Activated CD4-positive, alpha-beta memory T cell treated with anti-CD3 and anti-CD28 coated beads, Interleukin-2, amount 10 ng/mL, durations not matched to agents 7 days and 5 days (primary cell): Measurements from ENCODE around the gene JAZF1. TPM values are rescaled to one million over a fixed set of nuclear protein-coding genes. Genes with fewer than 3 reads are reported as not detected.
A peak's percentile ranks its signal among the peaks of the same experiment; 100 is the strongest.

Experiments used
- CTCF ChIA-PET: fragments of 350-600 bp; sonication (Branson Sonifier 250); formaldehyde crosslinking; loops from one replicate; lab custom pipeline; 2021; ENCODE audit warnings: antibody characterized with exemption, inconsistent platforms; lab: Charles Lee
- POLR2A ChIA-PET: fragments of 350-600 bp; sonication (Branson Sonifier 250); formaldehyde crosslinking; loops from one replicate; lab custom pipeline; 2021; ENCODE audit warnings: antibody characterized with exemption; lab: Charles Lee
- DNase-seq: peaks from one replicate; pipeline ENCODE4 v3.0.0-alpha.2; 2020
- H3K27ac Mint-ChIP-seq: one replicate; pipeline ENCODE4 v1.8.0; 2021; ENCODE audit warnings: mild to moderate bottlenecking, mixed read lengths
- H3K27me3 Mint-ChIP-seq: one replicate; pipeline ENCODE4 v1.8.0; 2021; ENCODE audit warnings: mixed read lengths
- H3K36me3 Mint-ChIP-seq: one replicate; pipeline ENCODE4 v1.8.0; 2021; ENCODE audit warnings: low read depth, mixed read lengths
- H3K4me1 Mint-ChIP-seq: one replicate; pipeline ENCODE4 v1.8.0; 2021; ENCODE audit warnings: mixed read lengths
- H3K4me3 Mint-ChIP-seq: one replicate; pipeline ENCODE4 v1.8.0; 2021; ENCODE audit warnings: mild to moderate bottlenecking, mixed read lengths
- H3K9me3 Mint-ChIP-seq: one replicate; pipeline ENCODE4 v1.8.0; 2021; ENCODE audit warnings: mixed read lengths
- total RNA-seq, 2 experiments: library from RNA; stranded (reverse); gene quantifications; one replicate each; pipeline ENCODE4 v1.2.3, GENCODE V29; 2021

Gene JAZF1
- total RNA-seq, 2 experiments from 2014 or later, result 7.2 to 7.3 TPM

GRCh38 chr7:28182071-28182471, 1.5 kb upstream of the JAZF1 start:
- DNase-seq, result no peak
- ChIA-PET POLR2A (no interaction called here), CTCF (no interaction called here)
- Mint-ChIP-seq H3K4me3 (peak overlapping the region; percentile 2), H3K9me3 (no peaks in the 10 kb centered on the region), H3K36me3 (peaks cover 3% of the 10 kb centered on the region), H3K27ac (no peak overlapping the region), H3K27me3 (peaks cover 57% of the 10 kb centered on the region), H3K4me1 (peaks cover 12% of the 10 kb centered on the region)

- POLR2A ChIA-PET, result no interaction called here
- no peaks in the 10 kb centered on the region for H3K9me3 Mint-ChIP-seq
- peaks cover 12% of the 10 kb centered on the region for H3K4me1 Mint-ChIP-seq
- DNase-seq, result no peak
- H3K27me3 Mint-ChIP-seq, result peaks cover 57% of the 10 kb centered on the region
- H3K36me3 Mint-ChIP-seq, result peaks cover 6% of the 10 kb centered on the region
- peak overlapping the region; percentile 78 for H3K4me3 Mint-ChIP-seq
- CTCF ChIA-PET, result no interaction called here
- H3K27ac Mint-ChIP-seq, result no peak overlapping the region
Observed at GRCh38 chr7:28181416-28181815, 821 bp upstream of the JAZF1 start.

GRCh38 chr7:28180031-28180363, 598 bp downstream of the JAZF1 start:
- peaks cover 14% of the 10 kb centered on the region for H3K4me1 Mint-ChIP-seq
- no peak for DNase-seq
- H3K27me3 Mint-ChIP-seq, result peaks cover 51% of the 10 kb centered on the region
- no peaks in the 10 kb centered on the region for H3K9me3 Mint-ChIP-seq
- no peak overlapping the region for H3K4me3 Mint-ChIP-seq
- ChIA-PET POLR2A (interaction anchor here (1.0 to 2.4 kb wide), 3 partner anchors 27 to 435 kb away, joined by 3 to 6 read pairs (median 3); no protein-coding TSS in a partner anchor), CTCF (no interaction called here)
- H3K27ac Mint-ChIP-seq, result no peak overlapping the region
- peaks cover 6% of the 10 kb centered on the region for H3K36me3 Mint-ChIP-seq

GRCh38 chr7:28179120-28180030, 1.2 kb downstream of the JAZF1 start:
- Mint-ChIP-seq H3K27me3 (peaks cover 46% of the 10 kb centered on the region), H3K4me3 (peak overlapping the region; percentile 63), H3K9me3 (no peaks in the 10 kb centered on the region), H3K4me1 (peaks cover 14% of the 10 kb centered on the region), H3K27ac (no peak overlapping the region), H3K36me3 (peaks cover 6% of the 10 kb centered on the region)
- CTCF ChIA-PET, result no interaction called here
- POLR2A ChIA-PET, result interaction anchor here (1.0 to 2.4 kb wide), 3 partner anchors 27 to 434 kb away, joined by 3 to 6 read pairs (median 3); no protein-coding TSS in a partner anchor
- peak; percentile 77 for DNase-seq

- Mint-ChIP-seq H3K36me3 (peaks cover 6% of the 10 kb centered on the region), H3K9me3 (no peaks in the 10 kb centered on the region), H3K27ac (peak overlapping the region; percentile 45), H3K27me3 (peaks cover 42% of the 10 kb centered on the region), H3K4me1 (peaks cover 14% of the 10 kb centered on the region), H3K4me3 (peak overlapping the region; percentile 63)
- ChIA-PET CTCF (no interaction called here), POLR2A (interaction anchor here (1.4 to 2.4 kb wide), 2 partner anchors 27 to 29 kb away, joined by 3 to 6 read pairs; no protein-coding TSS in a partner anchor)
- no peak for DNase-seq
Observed at GRCh38 chr7:28178599-28178998, 2.0 kb downstream of the JAZF1 start.

GRCh38 chr7:28177836-28178235, 2.8 kb downstream of the JAZF1 start:
- H3K9me3 Mint-ChIP-seq, result no peaks in the 10 kb centered on the region
- ChIA-PET CTCF (no interaction called here), POLR2A (interaction anchor here (2.4 kb wide), 1 partner anchor 29 kb away, joined by 6 read pairs; no protein-coding TSS in a partner anchor)
- peaks cover 35% of the 10 kb centered on the region for H3K27me3 Mint-ChIP-seq
- H3K4me1 Mint-ChIP-seq, result peaks cover 14% of the 10 kb centered on the region
- no peak overlapping the region for H3K27ac Mint-ChIP-seq
- H3K36me3 Mint-ChIP-seq, result peaks cover 6% of the 10 kb centered on the region
- no peak overlapping the region for H3K4me3 Mint-ChIP-seq
- DNase-seq, result no peak

GRCh38 chr7:28176645-28177044, 4.0 kb downstream of the JAZF1 start:
- Mint-ChIP-seq H3K9me3 (no peaks in the 10 kb centered on the region), H3K36me3 (peaks cover 6% of the 10 kb centered on the region), H3K27me3 (peaks cover 30% of the 10 kb centered on the region), H3K4me1 (peaks cover 14% of the 10 kb centered on the region), H3K4me3 (no peak overlapping the region), H3K27ac (no peak overlapping the region)
- ChIA-PET POLR2A (no interaction called here), CTCF (no interaction called here)
- no peak for DNase-seq

GRCh38 chr7:28176174-28176573, 4.4 kb downstream of the JAZF1 start:
- CTCF ChIA-PET, result no interaction called here
- Mint-ChIP-seq H3K4me1 (peaks cover 12% of the 10 kb centered on the region), H3K36me3 (peaks cover 6% of the 10 kb centered on the region), H3K4me3 (no peak overlapping the region), H3K9me3 (no peaks in the 10 kb centered on the region), H3K27me3 (peaks cover 26% of the 10 kb centered on the region), H3K27ac (no peak overlapping the region)
- POLR2A ChIA-PET, result no interaction called here
- no peak for DNase-seq

- ChIA-PET POLR2A (no interaction called here), CTCF (no interaction called here)
- Mint-ChIP-seq H3K4me1 (peaks cover 8% of the 10 kb centered on the region), H3K9me3 (no peaks in the 10 kb centered on the region), H3K4me3 (no peak overlapping the region), H3K27ac (no peak overlapping the region), H3K36me3 (peaks cover 6% of the 10 kb centered on the region), H3K27me3 (peaks cover 21% of the 10 kb centered on the region)
- no peak for DNase-seq
Observed at GRCh38 chr7:28174901-28175661, 5.5 kb downstream of the JAZF1 start.

GRCh38 chr7:28174442-28174841, 6.2 kb downstream of the JAZF1 start:
- Mint-ChIP-seq H3K27ac (no peak overlapping the region), H3K36me3 (peaks cover 6% of the 10 kb centered on the region), H3K4me3 (no peak overlapping the region), H3K4me1 (peaks cover 8% of the 10 kb centered on the region), H3K27me3 (peaks cover 21% of the 10 kb centered on the region), H3K9me3 (no peaks in the 10 kb centered on the region)
- no peak for DNase-seq
- ChIA-PET CTCF (no interaction called here), POLR2A (no interaction called here)

GRCh38 chr7:28173531-28173930, 7.1 kb downstream of the JAZF1 start:
- Mint-ChIP-seq H3K4me1 (peaks cover 6% of the 10 kb centered on the region), H3K36me3 (peaks cover 3% of the 10 kb centered on the region), H3K27ac (no peak overlapping the region), H3K9me3 (no peaks in the 10 kb centered on the region), H3K4me3 (no peak overlapping the region), H3K27me3 (peaks cover 16% of the 10 kb centered on the region)
- CTCF ChIA-PET, result interaction anchor here (0.6 kb wide), 1 partner anchor 31 kb away, joined by 3 read pairs; no protein-coding TSS in a partner anchor
- POLR2A ChIA-PET, result no interaction called here
- DNase-seq, result no peak

- ChIA-PET POLR2A (no interaction called here), CTCF (no interaction called here)
- peaks cover 3% of the 10 kb centered on the region for H3K36me3 Mint-ChIP-seq
- no peak for DNase-seq
- H3K9me3 Mint-ChIP-seq, result no peaks in the 10 kb centered on the region
- H3K27ac Mint-ChIP-seq, result no peak overlapping the region
- no peak overlapping the region for H3K4me3 Mint-ChIP-seq
- H3K27me3 Mint-ChIP-seq, result peaks cover 16% of the 10 kb centered on the region
- H3K4me1 Mint-ChIP-seq, result peaks cover 5% of the 10 kb centered on the region
Observed at GRCh38 chr7:28172958-28173357, 7.6 kb downstream of the JAZF1 start.

GRCh38 chr7:28170701-28171100, 9.9 kb downstream of the JAZF1 start:
- CTCF ChIA-PET, result no interaction called here
- H3K4me3 Mint-ChIP-seq, result no peak overlapping the region
- POLR2A ChIA-PET, result no interaction called here
- H3K27me3 Mint-ChIP-seq, result peaks cover 8% of the 10 kb centered on the region
- peaks cover 3% of the 10 kb centered on the region for H3K4me1 Mint-ChIP-seq
- no peaks in the 10 kb centered on the region for H3K36me3 Mint-ChIP-seq
- no peak overlapping the region for H3K27ac Mint-ChIP-seq
- H3K9me3 Mint-ChIP-seq, result no peaks in the 10 kb centered on the region
- no peak for DNase-seq
